Prostate gland (tissue), 2 donors: Measurements from ENCODE around the gene SAV1.

ENCODE experiments used
- POLR2AphosphoS5 ChIP-seq: sonication (generic); formaldehyde crosslinking; IDR thresholded peaks from one replicate; pipeline ENCODE4 v1.6.1; 2017; ENCODE audit warnings: antibody characterized with exemption
- TF ChIP-seq, protein P1 (sequence below), 4 experiments: fragments of 200-600 bp in 2 of 4; fragments of 450-650 bp in 2 of 4; sonication (generic) in 2 of 4; IDR thresholded peaks; 1 replicate in 3 of 4; 2 replicates in 1 of 4; pipeline ENCODE4 v1.5.1; 2016 to 2019; ENCODE audit warnings: antibody characterized with exemption in 4 of 4, mild to moderate bottlenecking in 2 of 4, moderate library complexity in 2 of 4

DNA sequence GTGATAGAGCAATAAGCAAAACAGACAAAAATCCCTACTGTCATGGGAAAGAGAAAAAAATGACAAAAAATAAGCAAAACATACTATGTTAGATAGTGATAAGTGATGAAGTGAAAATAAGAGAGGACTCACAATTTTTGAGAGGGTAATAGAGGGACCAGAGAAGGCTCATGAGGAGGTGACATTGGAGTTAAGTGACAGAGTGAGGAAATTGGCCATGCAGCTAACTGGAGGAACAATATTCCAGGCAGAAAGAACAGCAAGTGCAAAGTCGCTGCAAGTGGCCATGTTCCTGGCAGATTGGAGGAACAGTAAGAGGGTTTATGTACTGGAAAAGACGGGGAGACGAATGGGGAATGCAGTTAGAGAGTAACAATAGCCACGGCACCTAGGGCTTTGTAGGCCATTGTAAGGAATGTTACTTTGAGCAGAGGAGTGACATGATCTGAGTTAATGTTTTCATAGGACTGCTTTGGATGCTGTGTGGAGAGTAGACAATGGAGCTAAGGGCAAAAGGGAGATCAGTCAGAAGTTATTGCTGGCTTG lies 1.4 kb upstream of the SAV1 start:
- TF ChIP-seq, protein P1, sequence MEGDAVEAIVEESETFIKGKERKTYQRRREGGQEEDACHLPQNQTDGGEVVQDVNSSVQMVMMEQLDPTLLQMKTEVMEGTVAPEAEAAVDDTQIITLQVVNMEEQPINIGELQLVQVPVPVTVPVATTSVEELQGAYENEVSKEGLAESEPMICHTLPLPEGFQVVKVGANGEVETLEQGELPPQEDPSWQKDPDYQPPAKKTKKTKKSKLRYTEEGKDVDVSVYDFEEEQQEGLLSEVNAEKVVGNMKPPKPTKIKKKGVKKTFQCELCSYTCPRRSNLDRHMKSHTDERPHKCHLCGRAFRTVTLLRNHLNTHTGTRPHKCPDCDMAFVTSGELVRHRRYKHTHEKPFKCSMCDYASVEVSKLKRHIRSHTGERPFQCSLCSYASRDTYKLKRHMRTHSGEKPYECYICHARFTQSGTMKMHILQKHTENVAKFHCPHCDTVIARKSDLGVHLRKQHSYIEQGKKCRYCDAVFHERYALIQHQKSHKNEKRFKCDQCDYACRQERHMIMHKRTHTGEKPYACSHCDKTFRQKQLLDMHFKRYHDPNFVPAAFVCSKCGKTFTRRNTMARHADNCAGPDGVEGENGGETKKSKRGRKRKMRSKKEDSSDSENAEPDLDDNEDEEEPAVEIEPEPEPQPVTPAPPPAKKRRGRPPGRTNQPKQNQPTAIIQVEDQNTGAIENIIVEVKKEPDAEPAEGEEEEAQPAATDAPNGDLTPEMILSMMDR (IDR thresholded peaks at IDR 0.05) = no peak
- no peak for TF ChIP-seq POLR2AphosphoS5
